B cell (primary cell): ENCODE data around the gene ATXN1. TPM values are rescaled to one million over a fixed set of nuclear protein-coding genes. Genes with fewer than 3 reads are reported as not detected.

Source experiments
- ATAC-seq: fragments of 200-7000 bp; cut with Tn5 transposase; one replicate; pipeline ENCODE4 v1.10.0; 2021; ENCODE audit warnings: low read depth, mild to moderate bottlenecking, moderate number of reproducible peaks, moderate library complexity
- CTCF ChIA-PET: fragments of 350-600 bp; sonication (Branson Sonifier 250); formaldehyde crosslinking; loops from one replicate; lab custom pipeline; 2021; ENCODE audit warnings: antibody characterized with exemption, inconsistent platforms; lab: Charles Lee
- POLR2A ChIA-PET: fragments of 350-600 bp; sonication (Branson Sonifier 250); formaldehyde crosslinking; loops from one replicate; lab custom pipeline; 2021; ENCODE audit warnings: antibody characterized with exemption; lab: Charles Lee
- DNase-seq: peaks from one replicate; pipeline ENCODE4 v3.0.0; 2013
- H2AFZ ChIP-seq: 2 replicates; pipeline ENCODE4 v1.6.1; 2012; ENCODE audit warnings: mild to moderate bottlenecking, low read depth, low read length; ENCODE audit not compliant: insufficient read depth, poor library complexity, severe bottlenecking
- H3K27ac ChIP-seq, 2 donors: 1 replicate in 1 of 2; 2 replicates in 1 of 2; pipeline ENCODE4 v1.5.1; 2012 to 2013; ENCODE audit warnings: low read length in 2 of 2, mild to moderate bottlenecking in 2 of 2, moderate library complexity in 1 of 2
- H3K27me3 ChIP-seq, 4 experiments: fragments of 200-600 bp in 1 of 4; sonication (generic) in 1 of 4; replicated peaks in 1 of 4; 1 replicate in 2 of 4; 2 replicates in 2 of 4; pipeline versions ENCODE4 v1.6.1 to v1.7.0; 2013 to 2016; ENCODE audit warnings: low read length in 3 of 4, mild to moderate bottlenecking in 2 of 4, mixed read lengths in 1 of 4, moderate library complexity in 1 of 4; ENCODE audit not compliant: insufficient read depth in 4 of 4, control insufficient read depth in 3 of 4; ENCODE audit errors: control extremely low read depth in 1 of 4
- H3K36me3 ChIP-seq, 2 experiments: replicated peaks in 1 of 2; 1 replicate in 1 of 2; 2 replicates in 1 of 2; pipeline versions ENCODE4 v1.6.1 to v1.7.1; 2013; ENCODE audit warnings: low read length in 1 of 2; ENCODE audit not compliant: insufficient read depth in 2 of 2, control insufficient read depth in 1 of 2; ENCODE audit errors: control extremely low read depth in 1 of 2, extremely low read depth in 1 of 2
- H3K4me1 ChIP-seq, 2 donors: fragments of 200-600 bp in 1 of 2; sonication (generic) in 1 of 2; 1 replicate in 1 of 2; 2 replicates in 1 of 2; pipeline versions ENCODE4 v1.5.1 to v1.6.1; 2013 to 2017; ENCODE audit warnings: low read length in 2 of 2; ENCODE audit not compliant: control insufficient read depth in 2 of 2, insufficient read depth in 2 of 2
- H3K4me2 ChIP-seq: replicated peaks from 2 replicates; pipeline ENCODE3; 2012; ENCODE audit warnings: mild to moderate bottlenecking, low read depth, low read length; ENCODE audit not compliant: poor library complexity, severe bottlenecking
- H3K4me3 ChIP-seq, 5 experiments: fragments of 200-600 bp in 1 of 5; sonication (generic) in 1 of 5; 1 replicate in 3 of 5; 2 replicates in 2 of 5; pipeline versions ENCODE4 v1.5.1 to v1.7.0; 2011 to 2016; ENCODE audit warnings: low read length in 4 of 5, mild to moderate bottlenecking in 4 of 5, low read depth in 2 of 5, control low read depth in 1 of 5, moderate library complexity in 1 of 5; ENCODE audit not compliant: insufficient read depth in 1 of 5; ENCODE audit errors: control extremely low read depth in 1 of 5, extremely low read depth in 1 of 5
- H3K79me2 ChIP-seq: fragments of 200-600 bp; sonication (generic); one replicate; pipeline ENCODE4 v1.6.0; 2016; ENCODE audit warnings: low read length; ENCODE audit not compliant: control insufficient read depth, insufficient read depth
- H3K9ac ChIP-seq: fragments of 200-600 bp; sonication (generic); 2 replicates; pipeline ENCODE4 v1.6.1; 2017; ENCODE audit warnings: mild to moderate bottlenecking, low read length, moderate library complexity
- H3K9me3 ChIP-seq, 3 donors: one replicate each; pipeline versions ENCODE4 v1.6.1 to v1.7.1; 2013; ENCODE audit warnings: low read length in 2 of 3; ENCODE audit not compliant: control insufficient read depth in 2 of 3, insufficient read depth in 1 of 3; ENCODE audit errors: control extremely low read depth in 1 of 3
- H4K20me1 ChIP-seq: 2 replicates; pipeline ENCODE4 v1.6.0; 2012; ENCODE audit warnings: mild to moderate bottlenecking, low read length; ENCODE audit not compliant: insufficient read depth, control insufficient read depth, poor library complexity, severe bottlenecking
- H3K27ac Mint-ChIP-seq: one replicate; pipeline ENCODE4 v1.8.0; 2021; ENCODE audit warnings: mixed read lengths
- H3K27me3 Mint-ChIP-seq: one replicate; pipeline ENCODE4 v1.8.0; 2021; ENCODE audit warnings: mixed read lengths
- H3K4me1 Mint-ChIP-seq: one replicate; pipeline ENCODE4 v1.8.0; 2021; ENCODE audit warnings: mixed read lengths
- H3K4me3 Mint-ChIP-seq: one replicate; pipeline ENCODE4 v1.8.0; 2021; ENCODE audit warnings: mixed read lengths
- H3K9me3 Mint-ChIP-seq: one replicate; pipeline ENCODE4 v1.8.0; 2022; ENCODE audit warnings: mixed read lengths; ENCODE audit not compliant: insufficient read depth
- EZH2 ChIP-seq: IDR thresholded peaks from 2 replicates; pipeline ENCODE4 v1.6.1; 2012; ENCODE audit warnings: borderline replicate concordance, low read depth, mild to moderate bottlenecking, moderate library complexity, low read length; ENCODE audit not compliant: insufficient read depth, poor library complexity, severe bottlenecking
- WGBS: methylation state at CpG from one replicate; pipeline ENCODE4 v1.1.5; 2013; ENCODE audit warnings: missing lambda C conversion rate; ENCODE audit not compliant: insufficient coverage; 5-methylcytosine and 5-hydroxymethylcytosine counted together
- intact Hi-C: fragments of 100-400 bp; cut with micrococcal nuclease; formaldehyde crosslinking; loops from one replicate; pipeline ENCODE4 v1.10.0; 2022
- polyA plus RNA-seq: library from polyadenylated mRNA; depleted of rRNA; stranded (reverse); fragments of >200 nt; gene quantifications from 2 replicates; pipeline ENCODE4 v1.2.3, GENCODE V29; 2012
- total RNA-seq, 2 donors: library from RNA; stranded (reverse); fragments of 120-200 nt in 1 of 2; gene quantifications; 1 replicate in 1 of 2; 2 replicates in 1 of 2; pipeline versions ENCODE4 v1.2.3 to v1.2.4, GENCODE V29; 2013 to 2022
- TF ChIP-seq, protein P1 (sequence below): fragments of 200-600 bp; IDR thresholded peaks from one replicate; pipeline ENCODE4 v1.8.0; 2022; ENCODE audit warnings: antibody characterized with exemption, mild to moderate bottlenecking

ATXN1 gene
- total and polyA plus RNA-seq, 2 donors (not counting 1 experiment from before 2014, with no cell fraction given), result 5.7 to 63.8 TPM

DNA sequence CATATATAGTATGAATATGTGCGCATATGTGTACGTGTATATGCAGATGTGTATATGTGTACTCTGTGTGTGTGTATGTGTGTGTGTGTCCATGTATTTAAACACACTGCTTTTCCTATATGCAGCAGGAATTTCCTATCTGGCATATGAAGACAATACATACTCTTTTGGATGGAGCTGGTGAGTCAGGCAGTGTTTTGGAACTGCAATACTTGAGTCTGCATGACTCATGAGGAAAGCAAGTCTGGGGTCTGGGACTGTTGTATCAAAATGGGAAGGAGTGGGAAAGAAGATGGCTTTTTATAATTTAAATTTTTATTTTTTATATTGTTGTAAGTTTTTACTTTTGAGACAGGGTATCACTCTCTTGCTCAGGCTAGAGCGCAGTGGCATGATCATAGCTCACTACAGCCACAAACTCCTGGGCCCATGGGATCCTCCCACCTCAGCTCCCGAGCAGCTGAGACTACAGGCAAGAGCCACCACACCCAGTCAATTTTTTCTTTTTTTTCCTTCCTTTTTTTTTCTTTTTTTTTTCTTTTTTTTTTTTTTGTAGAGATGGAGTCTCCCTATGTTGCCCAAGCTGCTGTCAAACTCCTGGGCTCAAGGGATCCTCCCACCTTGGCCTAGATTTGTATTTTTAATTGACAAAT, 72.2 kb downstream of the ATXN1 start:
- Mint-ChIP-seq H3K27me3 (no peaks in the 10 kb centered on the region), H3K27ac (no peak overlapping the region)

DNA sequence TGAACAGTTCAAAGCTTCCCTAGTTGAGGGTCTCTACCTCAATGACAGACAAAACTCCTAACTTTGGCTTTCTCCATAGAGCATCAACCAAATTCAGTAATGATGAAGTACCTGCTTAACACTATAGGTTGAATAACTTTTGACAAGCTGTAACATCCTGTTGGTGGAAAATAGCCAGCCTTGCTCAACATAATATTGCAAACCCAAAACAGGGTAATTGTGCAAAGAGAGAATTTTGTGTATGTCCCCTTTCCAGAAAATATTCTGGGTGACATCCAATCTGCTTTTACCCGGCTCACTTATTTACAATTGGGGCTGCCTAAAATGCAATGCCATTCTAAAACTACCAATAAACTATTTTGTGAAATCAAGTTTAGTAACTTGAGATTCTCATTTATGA, 72.8 kb downstream of the ATXN1 start:
- H3K4me1 Mint-ChIP-seq, result peaks cover 58% of the 10 kb centered on the region
- intact Hi-C loops, result no loop called here

More for the DNA sequence above, 72.2 kb downstream of the ATXN1 start:
- POLR2A ChIA-PET, result no interaction called here
- H3K27me3 ChIP-seq, result no peaks in the 10 kb centered on the region
- H3K79me2 ChIP-seq, result no peaks in the 10 kb centered on the region
- H3K4me1 Mint-ChIP-seq, result peaks cover 51% of the 10 kb centered on the region
- H3K36me3 ChIP-seq, result no peaks in the 10 kb centered on the region
- DNase-seq (no peak), ATAC-seq (no peak)
- no peak overlapping the region for H3K9ac ChIP-seq
- no peak overlapping the region for H3K27ac ChIP-seq
- H2AFZ ChIP-seq, result no peak overlapping the region
- TF ChIP-seq, protein P1, sequence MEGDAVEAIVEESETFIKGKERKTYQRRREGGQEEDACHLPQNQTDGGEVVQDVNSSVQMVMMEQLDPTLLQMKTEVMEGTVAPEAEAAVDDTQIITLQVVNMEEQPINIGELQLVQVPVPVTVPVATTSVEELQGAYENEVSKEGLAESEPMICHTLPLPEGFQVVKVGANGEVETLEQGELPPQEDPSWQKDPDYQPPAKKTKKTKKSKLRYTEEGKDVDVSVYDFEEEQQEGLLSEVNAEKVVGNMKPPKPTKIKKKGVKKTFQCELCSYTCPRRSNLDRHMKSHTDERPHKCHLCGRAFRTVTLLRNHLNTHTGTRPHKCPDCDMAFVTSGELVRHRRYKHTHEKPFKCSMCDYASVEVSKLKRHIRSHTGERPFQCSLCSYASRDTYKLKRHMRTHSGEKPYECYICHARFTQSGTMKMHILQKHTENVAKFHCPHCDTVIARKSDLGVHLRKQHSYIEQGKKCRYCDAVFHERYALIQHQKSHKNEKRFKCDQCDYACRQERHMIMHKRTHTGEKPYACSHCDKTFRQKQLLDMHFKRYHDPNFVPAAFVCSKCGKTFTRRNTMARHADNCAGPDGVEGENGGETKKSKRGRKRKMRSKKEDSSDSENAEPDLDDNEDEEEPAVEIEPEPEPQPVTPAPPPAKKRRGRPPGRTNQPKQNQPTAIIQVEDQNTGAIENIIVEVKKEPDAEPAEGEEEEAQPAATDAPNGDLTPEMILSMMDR, result no peak
- no peak for TF ChIP-seq EZH2
- intact Hi-C loops, result no loop called here
- H3K9me3 ChIP-seq, result no peaks in the 10 kb centered on the region
- no peak overlapping the region for H3K4me3 Mint-ChIP-seq
- CTCF ChIA-PET, result no interaction called here
- H3K4me3 ChIP-seq, result no peak overlapping the region
- H4K20me1 ChIP-seq, result no peaks in the 10 kb centered on the region
- peaks cover 11 to 18% of the 10 kb centered on the region in 2 donors for H3K4me1 ChIP-seq
- H3K4me2 ChIP-seq, result no peak overlapping the region
- no peaks in the 10 kb centered on the region for H3K9me3 Mint-ChIP-seq
- 100% methylated on average over 3 of the region's 4 CpGs for WGBS

More for the DNA sequence above, 72.8 kb downstream of the ATXN1 start:
- H3K27ac Mint-ChIP-seq, result no peak overlapping the region
- no peaks in the 10 kb centered on the region for H3K79me2 ChIP-seq
- no peaks in the 10 kb centered on the region for H3K27me3 Mint-ChIP-seq
- no peak overlapping the region for H3K27ac ChIP-seq
- H3K9ac ChIP-seq, result no peak overlapping the region
- H3K4me2 ChIP-seq, result no peak overlapping the region
- peaks cover 17 to 25% of the 10 kb centered on the region in 2 donors for H3K4me1 ChIP-seq
- no peak overlapping the region for H3K4me3 Mint-ChIP-seq
- ATAC-seq, result no peak
- no peak overlapping the region for H2AFZ ChIP-seq
- TF ChIP-seq, protein P1, result no peak
- no peak for TF ChIP-seq EZH2
- H3K4me3 ChIP-seq, result no peak overlapping the region
- WGBS, result no CpG with 5 or more reads among the region's 1 CpG
- H3K27me3 ChIP-seq, result no peaks in the 10 kb centered on the region
- ChIA-PET POLR2A (no interaction called here), CTCF (interaction anchor here (1.1 kb wide), 1 partner anchor 9 kb away, joined by 3 read pairs; no protein-coding TSS in a partner anchor)
- no peaks in the 10 kb centered on the region for H4K20me1 ChIP-seq
- H3K36me3 ChIP-seq, result no peaks in the 10 kb centered on the region
- DNase-seq, result no peak
- no peaks in the 10 kb centered on the region for H3K9me3 ChIP-seq
- H3K9me3 Mint-ChIP-seq, result no peaks in the 10 kb centered on the region
